Measurements from ENCODE around the gene FARS2.

The FARS2 gene

DNA sequence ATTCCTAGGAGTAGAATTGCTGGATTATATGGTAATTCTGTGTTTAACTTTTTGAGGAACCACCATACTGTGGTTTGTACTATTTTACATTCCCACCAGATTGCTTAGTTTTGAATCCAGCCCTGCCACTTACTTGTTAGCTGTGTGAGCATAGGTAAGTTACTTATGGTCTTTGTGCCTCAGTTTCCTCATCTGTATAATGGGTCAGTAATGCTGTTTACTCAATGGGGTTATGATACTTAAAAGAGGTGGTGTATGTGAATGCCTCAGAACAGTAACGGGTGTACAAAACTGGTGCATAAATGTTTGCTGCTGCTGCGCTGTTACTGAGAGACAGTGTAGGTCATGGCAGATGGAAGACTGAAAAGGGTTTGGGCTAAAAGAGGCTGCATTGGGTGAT lies 506.2 kb downstream of the FARS2 start:
- ChIA-PET POLR2A (ENCODE audit: low non-redundant PET) (no interaction called here), CTCF (no interaction called here)
- TF ChIP-seq, protein P1, sequence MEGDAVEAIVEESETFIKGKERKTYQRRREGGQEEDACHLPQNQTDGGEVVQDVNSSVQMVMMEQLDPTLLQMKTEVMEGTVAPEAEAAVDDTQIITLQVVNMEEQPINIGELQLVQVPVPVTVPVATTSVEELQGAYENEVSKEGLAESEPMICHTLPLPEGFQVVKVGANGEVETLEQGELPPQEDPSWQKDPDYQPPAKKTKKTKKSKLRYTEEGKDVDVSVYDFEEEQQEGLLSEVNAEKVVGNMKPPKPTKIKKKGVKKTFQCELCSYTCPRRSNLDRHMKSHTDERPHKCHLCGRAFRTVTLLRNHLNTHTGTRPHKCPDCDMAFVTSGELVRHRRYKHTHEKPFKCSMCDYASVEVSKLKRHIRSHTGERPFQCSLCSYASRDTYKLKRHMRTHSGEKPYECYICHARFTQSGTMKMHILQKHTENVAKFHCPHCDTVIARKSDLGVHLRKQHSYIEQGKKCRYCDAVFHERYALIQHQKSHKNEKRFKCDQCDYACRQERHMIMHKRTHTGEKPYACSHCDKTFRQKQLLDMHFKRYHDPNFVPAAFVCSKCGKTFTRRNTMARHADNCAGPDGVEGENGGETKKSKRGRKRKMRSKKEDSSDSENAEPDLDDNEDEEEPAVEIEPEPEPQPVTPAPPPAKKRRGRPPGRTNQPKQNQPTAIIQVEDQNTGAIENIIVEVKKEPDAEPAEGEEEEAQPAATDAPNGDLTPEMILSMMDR (conservative IDR thresholded peaks at IDR 0.05; ENCODE audit: low read depth): no peak
- no peak for DNase-seq (ENCODE audit: low spot score)
- no peak overlapping the region for H3K27ac ChIP-seq

DNA sequence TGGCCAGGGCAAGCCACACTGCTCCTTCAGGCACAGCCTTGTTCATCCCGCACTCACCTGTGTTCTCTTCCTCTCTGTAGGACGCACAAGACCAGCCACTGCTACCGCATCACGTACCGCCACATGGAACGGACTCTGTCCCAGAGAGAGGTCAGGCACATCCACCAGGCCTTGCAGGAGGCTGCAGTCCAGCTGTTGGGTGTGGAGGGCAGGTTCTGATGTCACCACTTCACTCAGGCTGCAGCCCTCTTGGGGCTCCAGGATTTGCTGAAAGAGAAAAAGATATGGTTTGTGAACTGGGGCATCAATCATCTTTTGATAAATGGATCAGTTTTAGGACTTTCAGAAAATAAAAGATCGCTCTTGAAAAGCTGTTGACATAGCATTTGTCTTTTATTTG lies 509.9 kb downstream of the FARS2 start:
- ChIA-PET CTCF (no interaction called here), POLR2A (ENCODE audit: low non-redundant PET) (no interaction called here)
- no peak overlapping the region for H3K27ac ChIP-seq
- DNase-seq (ENCODE audit: low spot score): no peak
- TF ChIP-seq, protein P1 (conservative IDR thresholded peaks at IDR 0.05; ENCODE audit: low read depth): no peak

GRCh38 chr6:5771759-5772390 lies 510.6 kb downstream of the FARS2 start:
- no peak for DNase-seq (ENCODE audit: low spot score)
- CTCF ChIA-PET: no interaction called here
- H3K27ac ChIP-seq: no peak overlapping the region
- TF ChIP-seq, protein P1 (conservative IDR thresholded peaks at IDR 0.05; ENCODE audit: low read depth): no peak
- POLR2A ChIA-PET (ENCODE audit: low non-redundant PET): no interaction called here

GRCh38 chr6:5772408-5773120 lies 511.3 kb downstream of the FARS2 start:
- CTCF ChIA-PET: no interaction called here
- POLR2A ChIA-PET (ENCODE audit: low non-redundant PET): no interaction called here

GRCh38 chr6:5776104-5776503 lies 514.8 kb downstream of the FARS2 start:
- ChIA-PET POLR2A (ENCODE audit: low non-redundant PET) (no interaction called here), CTCF (no interaction called here)
- no peak overlapping the region for H3K27ac ChIP-seq
- DNase-seq (ENCODE audit: low spot score): no peak
- TF ChIP-seq, protein P1 (conservative IDR thresholded peaks at IDR 0.05; ENCODE audit: low read depth): no peak

More at GRCh38 chr6:5772408-5773120, 511.3 kb downstream of the FARS2 start:
- TF ChIP-seq, protein P1 (conservative IDR thresholded peaks at IDR 0.05; ENCODE audit: low read depth): no peak
- DNase-seq (ENCODE audit: low spot score): no peak
- no peak overlapping the region for H3K27ac ChIP-seq

GRCh38 chr6:5776706-5777390 lies 515.5 kb downstream of the FARS2 start:
- no peak overlapping the region for H3K27ac ChIP-seq
- ChIA-PET CTCF (no interaction called here), POLR2A (ENCODE audit: low non-redundant PET) (no interaction called here)
- no peak for DNase-seq (ENCODE audit: low spot score)
- TF ChIP-seq, protein P1 (conservative IDR thresholded peaks at IDR 0.05; ENCODE audit: low read depth): no peak
